CD4-positive, alpha-beta T cell treated with Interferon gamma for 1 hour (primary cell): ENCODE data around the gene CALCOCO2.
"Not testable (repeated sequence)": the region's sequence is repeated elsewhere in the genome, so short reads cannot be mapped to it uniquely, and the experiment has no call there.

Source experiments
- DNase-seq: peaks from one replicate; pipeline ENCODE4 v3.0.0-alpha.2; 2020

CALCOCO2 gene

GRCh38 chr17:48830840-48831548, at the start of gene CALCOCO2:
TSS of gene CALCOCO2 (plus strand) at chr17:48831035. CDS start at chr17:48841708, 10,673 bp downstream.
- peak; percentile 91 for DNase-seq

DNA sequence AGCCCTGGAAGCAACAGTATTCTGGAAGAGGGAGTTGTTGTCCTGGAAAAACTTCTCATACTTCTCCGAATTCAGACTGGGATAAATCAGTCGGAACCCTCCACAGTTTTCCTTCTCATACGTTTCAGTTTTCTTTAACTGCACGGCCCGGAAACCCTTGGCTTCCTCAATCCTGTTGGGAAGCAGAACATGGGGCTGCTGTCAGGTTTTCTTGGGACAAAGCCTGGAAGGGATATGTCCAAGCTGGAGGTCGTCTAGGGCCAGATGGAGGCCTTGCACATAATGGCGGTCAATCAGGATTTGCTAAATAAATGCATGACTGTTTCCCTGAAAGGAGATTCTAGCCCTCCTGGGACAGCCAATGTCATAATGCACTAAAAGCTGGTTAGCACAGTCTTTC, 43.0 kb upstream of the CALCOCO2 start:
- no peak for DNase-seq

DNA sequence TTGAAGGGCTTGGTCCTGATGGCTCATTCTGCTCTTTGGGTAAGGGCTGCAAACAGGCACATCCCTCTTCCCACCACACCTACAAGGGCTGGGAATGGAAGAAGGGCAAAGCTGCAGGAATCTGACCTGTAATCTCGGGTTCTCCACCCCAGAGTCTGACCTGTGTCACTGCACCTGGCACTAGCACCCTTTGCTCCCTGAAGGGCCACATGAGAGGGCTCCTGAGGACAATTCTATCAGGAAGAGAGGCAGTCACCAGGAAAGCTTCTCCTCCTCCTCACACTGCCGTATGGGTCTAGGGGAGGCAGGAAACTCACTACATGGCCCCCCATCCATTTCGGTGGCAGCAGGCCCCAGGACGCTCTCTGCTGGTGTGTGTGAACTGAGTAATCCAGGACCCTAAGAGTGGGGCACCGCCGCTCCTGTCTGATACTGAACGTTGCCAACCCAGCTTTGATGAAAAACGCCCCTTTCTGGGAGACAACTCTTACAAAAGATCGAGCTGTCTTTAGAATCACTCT, 40.2 kb upstream of the CALCOCO2 start:
- no peak for DNase-seq

- no peak for DNase-seq
These were observed 39.5 kb upstream of the CALCOCO2 start for GRCh38 chr17:48791128-48792032.

- no peak for DNase-seq
These were observed 38.6 kb upstream of the CALCOCO2 start for GRCh38 chr17:48792033-48792798.

- no peak for DNase-seq
These were observed 35.2 kb upstream of the CALCOCO2 start for GRCh38 chr17:48795444-48796162.

GRCh38 chr17:48796163-48796522, 34.7 kb upstream of the CALCOCO2 start:
- not testable (repeated sequence) for DNase-seq

DNA sequence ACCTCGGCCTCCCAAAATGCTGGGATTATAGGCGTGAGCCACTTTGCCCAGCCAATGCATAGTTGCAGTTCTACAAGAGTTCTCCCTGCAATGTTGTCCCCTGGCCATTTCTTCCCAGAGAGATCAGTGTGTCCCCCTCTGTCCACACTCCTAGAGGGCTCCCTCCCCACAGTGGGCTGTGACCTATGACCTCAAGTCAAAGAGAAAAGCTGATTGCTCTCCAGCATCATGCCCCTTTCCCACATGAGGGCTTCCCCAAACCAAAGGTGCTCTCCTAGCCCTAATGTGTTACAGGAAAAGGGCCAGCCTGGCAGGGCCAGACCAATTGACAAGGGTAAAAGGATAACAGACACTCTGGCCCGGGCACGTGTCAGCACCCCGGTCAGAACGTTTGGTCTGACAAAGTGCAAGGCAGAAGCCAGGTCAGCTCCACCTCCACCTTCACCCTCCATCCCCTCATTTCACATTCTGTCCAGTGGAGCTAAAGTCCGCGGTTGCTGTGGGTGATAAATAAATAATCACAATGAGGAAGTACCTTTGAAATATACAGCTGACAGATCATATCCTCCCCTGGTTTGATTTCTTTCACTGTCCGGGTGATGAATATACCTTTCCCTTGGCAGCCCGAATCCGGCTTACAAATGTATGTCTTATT, 31.6 kb upstream of the CALCOCO2 start:
- DNase-seq, result no peak

GRCh38 chr17:48800626-48801217, 30.1 kb upstream of the CALCOCO2 start:
- no peak for DNase-seq

DNA sequence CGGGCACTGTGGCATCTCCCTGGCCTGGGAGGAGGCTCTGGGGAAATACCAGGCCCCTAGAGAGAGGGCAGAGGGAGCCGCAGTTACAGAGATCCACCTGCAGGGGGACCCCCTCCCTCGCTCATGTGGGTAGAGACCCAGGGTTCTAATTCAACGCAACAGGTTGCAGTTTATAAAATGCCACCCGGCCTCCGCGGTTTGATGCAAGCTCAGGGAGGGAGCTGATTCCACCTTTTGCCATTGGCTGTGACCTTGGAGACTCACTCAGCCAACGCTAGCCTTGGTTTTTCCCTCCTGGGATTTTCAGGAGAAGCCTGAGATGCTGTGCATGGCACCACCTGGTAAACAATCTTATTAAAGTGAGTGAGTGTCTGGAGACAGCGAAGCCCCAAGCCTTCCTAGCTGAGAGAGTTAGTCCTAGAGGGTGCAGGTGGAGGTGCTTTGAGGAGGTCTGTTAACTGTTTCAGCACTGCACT, 25.9 kb upstream of the CALCOCO2 start:
- DNase-seq, result peak; percentile 46

DNA sequence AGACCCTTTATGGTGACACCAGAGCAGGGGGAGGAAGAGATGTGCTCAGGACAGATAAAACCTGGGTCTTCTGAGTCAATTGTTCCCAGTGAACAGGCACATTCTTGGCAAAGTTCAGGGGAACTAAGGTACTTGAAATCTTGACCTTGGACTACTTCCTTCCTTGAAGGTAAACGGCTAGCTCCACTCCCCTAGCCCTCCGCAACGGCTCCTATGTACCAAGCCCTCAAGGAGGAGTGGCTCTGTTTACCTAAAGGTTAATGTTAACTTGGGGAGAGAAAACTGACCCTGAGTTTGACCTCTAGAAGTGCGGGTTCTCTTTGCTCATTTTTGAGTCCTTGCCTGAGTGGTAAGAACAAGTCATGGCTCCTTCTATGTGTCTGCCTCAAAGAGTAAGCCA, 21.7 kb upstream of the CALCOCO2 start:
- DNase-seq, result no peak

DNA sequence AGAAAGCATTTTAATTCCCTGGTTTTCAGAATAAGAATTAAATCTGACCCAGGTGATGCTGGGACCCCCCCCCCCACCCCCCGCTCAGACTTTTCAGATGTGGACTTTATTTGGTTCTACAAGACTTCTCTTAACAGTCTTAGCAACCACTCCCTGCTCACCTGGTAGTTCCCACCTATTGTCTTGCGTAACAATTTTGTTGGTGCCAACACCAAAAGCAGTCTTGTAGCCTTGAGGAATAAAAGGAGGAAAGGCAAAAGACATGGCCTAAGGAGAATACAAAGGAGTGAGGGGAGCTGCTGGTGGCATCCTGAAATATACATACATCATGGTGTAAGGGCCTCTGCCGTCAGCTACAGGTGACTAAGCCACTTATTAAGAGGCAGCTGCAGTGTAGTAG, 18.8 kb upstream of the CALCOCO2 start:
- DNase-seq, result no peak

GRCh38 chr17:48814504-48814903, 16.3 kb upstream of the CALCOCO2 start:
- peak; percentile 40 for DNase-seq

DNA sequence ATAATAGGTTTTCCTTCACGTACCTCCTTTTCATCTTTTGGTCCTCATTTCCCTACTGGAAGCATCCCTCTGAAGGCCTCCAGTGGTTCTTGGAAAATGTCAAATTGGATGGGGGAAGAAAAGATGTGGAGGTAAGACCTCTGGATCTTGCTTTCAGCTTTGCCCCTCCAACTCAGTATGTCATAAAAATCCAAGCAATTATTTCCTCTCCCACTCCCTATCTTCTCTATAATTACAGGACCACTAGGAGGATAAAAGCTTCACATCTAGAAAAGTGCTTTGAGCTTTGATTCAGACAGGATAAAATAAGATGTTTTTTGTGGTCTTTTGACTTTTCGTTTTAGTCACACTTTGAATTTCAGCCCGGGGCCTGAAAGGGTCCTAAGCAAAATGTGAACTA, 15.5 kb upstream of the CALCOCO2 start:
- DNase-seq, result no peak

- DNase-seq, result no peak
These were observed 14.4 kb upstream of the CALCOCO2 start for GRCh38 chr17:48816438-48816773.

DNA sequence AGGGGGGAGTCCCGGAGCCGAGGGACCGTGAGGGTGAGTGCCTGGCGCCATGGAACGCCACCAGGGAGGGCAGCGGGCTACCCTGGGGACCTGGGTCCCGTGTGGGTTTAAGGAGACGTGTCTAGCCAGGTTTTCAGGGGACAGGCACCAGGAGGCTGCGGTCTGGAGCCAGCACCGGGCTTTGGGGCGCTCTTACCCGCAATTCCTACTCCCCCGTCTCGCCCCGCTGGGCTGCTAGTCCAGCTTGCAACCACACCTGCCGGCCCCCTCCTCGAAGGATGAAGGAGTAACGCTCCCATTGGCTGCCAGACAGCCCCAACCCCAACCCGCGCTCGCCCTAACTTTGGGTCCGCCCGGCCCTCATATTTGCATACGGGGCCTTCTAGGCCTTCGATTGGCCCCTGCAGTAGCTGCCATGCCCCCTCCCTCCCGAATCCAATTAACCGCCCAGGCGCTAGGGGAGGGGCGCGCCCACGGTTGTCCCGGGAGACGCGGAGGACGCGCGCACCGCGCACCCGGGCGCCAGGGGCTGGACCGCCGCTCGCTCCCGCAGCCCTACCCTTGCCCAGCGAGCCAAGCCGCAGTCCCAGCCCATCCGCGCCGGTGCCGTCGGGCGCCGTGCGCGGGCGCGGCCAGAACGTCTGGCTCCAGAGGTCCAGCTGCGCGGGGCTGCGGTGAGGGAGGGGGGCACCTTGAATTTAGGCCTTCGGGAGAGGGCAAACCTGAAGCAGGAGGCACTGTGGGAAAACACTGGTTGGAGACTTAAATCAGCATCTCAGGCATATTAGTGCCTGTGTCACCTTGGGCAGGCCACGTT, 13.9 kb upstream of the CALCOCO2 start, which contains the start of gene TTLL6:
Gene TTLL6 (minus strand): TSS at position 456 of the 817 bp plus-strand sequence. CDS start 157 bp downstream, at position 299.
- peak; percentile 70 for DNase-seq

DNA sequence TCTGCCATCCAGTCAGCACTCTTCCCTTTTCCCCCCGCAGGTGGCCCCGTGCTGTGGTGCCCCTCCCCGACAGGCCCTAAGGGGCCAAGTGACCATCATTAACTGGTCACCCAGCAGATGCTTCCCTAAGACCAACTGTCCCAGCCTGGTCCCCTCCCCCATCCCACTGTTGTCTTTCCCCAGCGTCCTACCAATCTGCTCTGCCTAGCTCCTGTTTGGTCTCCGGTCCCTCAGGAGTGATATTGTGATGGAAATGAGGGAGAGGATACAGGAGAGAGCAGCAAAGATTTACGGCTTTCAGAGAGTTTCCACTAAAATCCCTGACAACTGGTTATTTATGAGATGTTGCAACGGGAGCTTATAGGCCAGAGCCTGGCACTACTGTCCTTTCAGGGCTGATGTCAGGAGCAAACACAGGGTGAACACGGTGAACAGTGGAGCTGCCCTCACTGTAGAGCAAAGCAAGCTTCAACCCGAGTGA, 12.4 kb upstream of the CALCOCO2 start:
- DNase-seq, result no peak

GRCh38 chr17:48819466-48819865, 11.4 kb upstream of the CALCOCO2 start:
- DNase-seq, result no peak

- DNase-seq, result not testable (repeated sequence)
These were observed 9.9 kb upstream of the CALCOCO2 start for GRCh38 chr17:48820936-48821335.
